GM12892 (cell line): ENCODE measurements around the gene SIGLEC7.

Experiments
- DNase-seq: peaks from one replicate; pipeline ENCODE4 v3.0.0; 2011; ENCODE audit not compliant: insufficient read length
- FAIRE-seq: peaks from 2 replicates; lab custom pipeline; 2011; peaks lifted over from hg19 to GRCh38; lab: Jason Lieb, UNC
- POLR2A ChIP-seq: IDR thresholded peaks from 2 replicates; pipeline ENCODE4 v1.6.1; 2011; ENCODE audit warnings: low read depth, low read length, control low read depth
- POLR2AphosphoS5 ChIP-seq: IDR thresholded peaks from 2 replicates; pipeline ENCODE4 v1.6.1; 2011; ENCODE audit warnings: low read depth, low read length, control low read depth
- TAF1 ChIP-seq: IDR thresholded peaks from 2 replicates; pipeline ENCODE4 v1.6.1; 2011; ENCODE audit warnings: low read depth, mild to moderate bottlenecking, control low read depth, low read length, borderline replicate concordance

The SIGLEC7 gene

GRCh38 chr19:51144482-51145045 is 2.5 kb downstream of the SIGLEC7 start:
- TF ChIP-seq POLR2A (no peak), TAF1 (no peak), POLR2AphosphoS5 (no peak)
- FAIRE-seq (no peak), DNase-seq (no peak)

GRCh38 chr19:51145916-51146493 is 3.9 kb downstream of the SIGLEC7 start:
- DNase-seq (no peak), FAIRE-seq (no peak)
- TF ChIP-seq TAF1 (no peak), POLR2A (no peak), POLR2AphosphoS5 (no peak)

DNA sequence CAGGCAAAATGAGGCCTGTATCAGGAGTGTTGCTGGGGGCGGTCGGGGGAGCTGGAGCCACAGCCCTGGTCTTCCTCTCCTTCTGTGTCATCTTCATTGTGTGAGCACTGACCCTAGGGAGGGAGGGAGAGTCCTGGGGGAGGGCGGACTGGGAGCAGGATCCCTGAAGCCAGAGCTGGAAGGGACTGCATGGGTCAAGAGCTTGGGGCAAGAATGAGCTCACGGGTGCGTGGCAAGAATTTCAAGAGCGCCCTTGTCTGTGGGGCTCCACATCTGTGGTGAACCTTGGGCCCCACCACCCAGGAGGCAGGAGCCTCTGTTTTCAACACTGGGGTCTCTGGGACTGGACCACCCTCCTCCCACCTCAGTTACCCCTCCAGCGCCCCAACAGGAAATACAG is 4.7 kb downstream of the SIGLEC7 start:
- DNase-seq, result no peak
- TF ChIP-seq TAF1 (no peak), POLR2AphosphoS5 (no peak), POLR2A (no peak)
- FAIRE-seq, result no peak

DNA sequence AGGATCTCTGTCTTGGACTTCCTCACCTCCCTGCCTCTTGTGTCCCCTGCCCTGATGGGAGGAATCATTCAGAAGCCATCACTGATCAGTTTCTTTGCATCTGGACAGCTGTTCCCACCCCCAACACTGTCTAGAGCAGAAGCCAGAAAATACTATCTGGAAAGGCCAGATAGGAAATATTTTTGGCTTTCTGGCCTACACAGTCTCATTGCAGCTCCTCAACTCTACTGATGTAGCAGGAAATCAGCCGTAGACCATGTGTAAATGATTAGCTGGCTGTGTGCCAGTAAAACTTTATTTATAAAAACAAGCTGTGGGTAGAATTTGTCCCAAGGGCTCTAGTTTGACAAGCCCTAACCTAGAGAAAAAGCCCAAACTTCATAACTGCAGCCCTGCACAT is 5.6 kb downstream of the SIGLEC7 start:
- DNase-seq (no peak), FAIRE-seq (no peak)
- no peak for TF ChIP-seq TAF1
- TF ChIP-seq POLR2AphosphoS5, result no peak
- TF ChIP-seq POLR2A, result no peak

GRCh38 chr19:51148580-51148979 is 6.5 kb downstream of the SIGLEC7 start:
- DNase-seq, result no peak
- no peak for TF ChIP-seq POLR2A
- TF ChIP-seq TAF1, result no peak
- TF ChIP-seq POLR2AphosphoS5, result no peak
- no peak for FAIRE-seq

DNA sequence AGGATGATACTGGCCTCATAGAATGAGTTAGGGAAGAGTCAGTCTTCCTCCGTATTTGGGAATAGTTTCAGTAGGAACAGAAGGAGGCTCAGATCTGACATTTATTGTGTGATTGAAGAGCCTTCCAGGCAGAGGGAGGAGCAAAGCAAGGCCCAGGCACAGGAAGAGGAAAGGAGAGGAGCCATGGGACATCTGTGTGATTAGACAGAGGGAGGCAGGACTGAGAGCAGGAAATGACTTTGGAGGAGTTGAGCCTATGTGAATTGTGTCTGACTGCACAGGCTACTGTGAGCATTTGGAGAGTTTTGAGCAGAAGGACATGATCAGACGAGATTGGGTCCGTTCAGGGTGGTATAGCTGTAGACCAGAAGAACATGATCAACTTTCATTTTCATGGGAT is 8.5 kb downstream of the SIGLEC7 start:
- DNase-seq (no peak), FAIRE-seq (no peak)
- no peak for TF ChIP-seq POLR2A
- no peak for TF ChIP-seq POLR2AphosphoS5
- no peak for TF ChIP-seq TAF1

- DNase-seq, result no peak
- no peak for FAIRE-seq
- no peak for TF ChIP-seq POLR2A
- TF ChIP-seq POLR2AphosphoS5, result no peak
- TF ChIP-seq TAF1, result no peak
These were observed 14.6 kb downstream of the SIGLEC7 start for GRCh38 chr19:51156710-51157109.

DNA sequence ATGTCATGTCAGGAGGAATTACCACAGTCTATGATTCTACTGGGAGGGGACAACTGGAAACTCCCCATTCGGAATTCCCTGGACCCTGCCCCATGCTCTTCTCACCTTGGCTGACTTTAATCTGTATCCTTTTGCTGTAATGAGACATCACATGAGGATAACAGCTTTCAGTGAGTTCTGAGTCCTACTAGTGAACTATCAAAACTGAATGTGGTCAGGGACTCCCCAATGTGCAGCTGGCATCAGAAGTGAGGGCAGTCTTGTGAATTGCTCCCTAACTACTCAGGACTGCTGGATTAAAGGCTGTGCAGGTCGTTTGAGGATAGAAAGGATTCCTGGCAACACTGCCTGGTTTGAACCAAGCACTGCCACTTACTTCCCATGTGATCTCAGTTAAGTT is 15.2 kb downstream of the SIGLEC7 start:
- FAIRE-seq (no peak), DNase-seq (no peak)
- no peak for TF ChIP-seq POLR2AphosphoS5
- no peak for TF ChIP-seq POLR2A
- TF ChIP-seq TAF1, result no peak

DNA sequence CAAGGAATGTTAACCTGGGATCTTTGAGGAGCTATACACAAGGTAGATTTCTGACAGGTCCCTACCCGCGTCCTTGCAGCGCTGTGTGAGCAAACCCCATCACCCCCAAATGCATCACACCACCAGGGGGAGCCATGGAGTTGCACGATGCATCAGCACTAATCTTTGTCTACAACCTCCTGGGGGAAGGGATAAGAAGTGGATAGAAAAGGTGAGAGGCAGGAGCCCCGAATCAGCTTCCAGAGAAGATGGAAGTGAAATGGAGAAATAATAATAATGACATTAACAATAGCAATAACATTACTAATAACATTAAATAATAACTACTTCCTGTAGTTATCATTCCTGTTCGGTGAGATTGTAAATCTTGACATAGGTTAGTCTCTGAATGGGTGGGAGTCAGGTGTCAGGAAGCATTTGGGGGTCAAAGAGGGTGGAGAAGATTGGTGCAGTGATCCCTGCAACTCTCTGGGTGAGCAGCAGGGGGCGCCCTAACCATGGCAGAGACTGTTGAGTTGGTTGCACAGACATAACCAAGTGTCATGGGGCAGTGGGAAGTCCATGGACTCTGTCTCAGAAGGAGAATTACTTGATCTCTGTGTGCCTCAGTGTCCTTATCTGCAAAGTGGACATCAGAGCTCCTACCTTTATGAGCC is 16.5 kb downstream of the SIGLEC7 start:
- FAIRE-seq, result peak; percentile 90
- TF ChIP-seq TAF1 (no peak), POLR2AphosphoS5 (no peak), POLR2A (no peak)
- DNase-seq, result no peak

DNA sequence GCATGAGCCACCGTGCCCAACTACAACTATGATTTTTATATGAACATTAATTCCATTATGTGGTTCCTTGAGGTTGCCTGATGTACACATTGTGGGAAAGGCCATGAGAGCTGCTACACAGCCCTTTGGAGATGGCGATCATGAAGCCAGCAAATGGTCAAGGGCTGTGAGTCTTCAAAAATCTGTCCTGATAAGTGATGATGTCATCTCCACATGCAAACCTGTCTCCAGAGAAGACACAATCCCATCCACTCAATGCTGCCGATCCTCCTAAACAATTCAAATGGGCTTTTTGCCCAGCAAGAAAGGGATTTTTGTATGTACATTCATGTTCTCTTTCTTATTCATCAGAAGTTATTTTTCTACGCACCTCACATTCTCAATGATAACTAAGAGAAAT is 17.6 kb downstream of the SIGLEC7 start:
- no peak for FAIRE-seq
- no peak for DNase-seq
- TF ChIP-seq POLR2A (no peak), POLR2AphosphoS5 (no peak), TAF1 (no peak)

GRCh38 chr19:51161266-51161665 is 19.2 kb downstream of the SIGLEC7 start:
- TF ChIP-seq TAF1 (no peak), POLR2AphosphoS5 (no peak), POLR2A (no peak)
- no peak for DNase-seq
- FAIRE-seq, result no peak

DNA sequence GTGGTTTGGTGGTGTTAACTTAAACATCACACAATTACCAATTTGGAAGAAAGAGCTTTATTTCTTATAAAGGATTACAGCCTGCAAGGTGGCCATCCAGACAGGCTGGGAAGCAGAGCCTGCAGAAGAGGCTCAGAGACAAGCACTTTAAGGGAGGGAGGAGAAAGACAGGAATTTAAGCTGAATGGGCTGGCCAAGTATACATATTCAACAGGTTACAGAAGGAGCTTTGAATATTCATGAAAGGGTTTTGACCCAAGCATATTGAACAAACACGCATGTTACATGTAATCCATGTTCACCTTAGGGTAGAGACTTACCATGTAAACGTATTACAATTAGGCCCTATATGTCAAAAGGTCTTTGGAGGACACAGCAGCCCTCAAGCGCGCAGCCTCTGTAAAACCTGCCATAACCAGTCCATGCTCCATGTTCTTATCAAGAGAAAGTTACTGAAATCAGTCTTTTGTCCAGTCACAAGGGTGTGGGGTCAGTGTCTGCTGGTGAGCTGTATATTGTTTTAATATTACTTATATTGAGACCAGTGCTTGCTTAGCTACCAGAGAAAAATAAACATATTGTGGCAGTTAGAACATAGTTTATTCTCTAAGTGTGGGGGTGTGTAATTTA is 19.9 kb downstream of the SIGLEC7 start:
- FAIRE-seq (no peak), DNase-seq (no peak)
- TF ChIP-seq POLR2AphosphoS5, result no peak
- no peak for TF ChIP-seq POLR2A
- TF ChIP-seq TAF1, result no peak
